Mesendoderm (in vitro differentiated cells): ENCODE data around the gene PRKG2.
A peak's percentile ranks its signal among the peaks of the same experiment; 100 is the strongest.

Source experiments
- DNase-seq: peaks from one replicate; pipeline ENCODE4 v3.0.0; 2013
- H2AK5ac ChIP-seq: 2 replicates; pipeline ENCODE4 v1.6.1; 2013; ENCODE audit warnings: low read length, inconsistent platforms
- H2BK120ac ChIP-seq: 2 replicates; pipeline ENCODE4 v1.6.1; 2013; ENCODE audit warnings: low read depth, mild to moderate bottlenecking, low read length, moderate library complexity, mixed read lengths
- H2BK15ac ChIP-seq: replicated peaks from 2 replicates; pipeline ENCODE4 v1.6.1; 2013; ENCODE audit warnings: low read depth, mild to moderate bottlenecking, moderate library complexity
- H2BK5ac ChIP-seq: 2 replicates; pipeline ENCODE4 v1.6.1; 2013; ENCODE audit warnings: low read length, inconsistent platforms
- H3K18ac ChIP-seq: 2 replicates; pipeline ENCODE4 v1.6.1; 2013; ENCODE audit warnings: mild to moderate bottlenecking, low read length, mixed read lengths
- H3K23ac ChIP-seq: one replicate; pipeline ENCODE4 v1.6.1; 2013; ENCODE audit warnings: low read length
- H3K27ac ChIP-seq: 2 replicates; pipeline ENCODE4 v1.5.1; 2013; ENCODE audit warnings: low read depth, mild to moderate bottlenecking, inconsistent platforms, low read length, moderate library complexity
- H3K27me3 ChIP-seq: 2 replicates; pipeline ENCODE4 v1.6.1; 2013; ENCODE audit warnings: low read length, control low read depth, mild to moderate bottlenecking, inconsistent platforms; ENCODE audit not compliant: insufficient read depth, poor library complexity
- H3K36me3 ChIP-seq: 2 replicates; pipeline ENCODE4 v1.6.1; 2013; ENCODE audit warnings: low read length, inconsistent platforms; ENCODE audit not compliant: control insufficient read depth, insufficient read depth
- H3K4ac ChIP-seq: one replicate; pipeline ENCODE4 v1.6.1; 2013; ENCODE audit warnings: low read depth, mild to moderate bottlenecking, low read length, moderate library complexity
- H3K4me1 ChIP-seq: 2 replicates; pipeline ENCODE4 v1.6.1; 2013; ENCODE audit warnings: low read depth, low read length, inconsistent platforms; ENCODE audit not compliant: control insufficient read depth
- H3K4me2 ChIP-seq: 2 replicates; pipeline ENCODE4 v1.6.1; 2013; ENCODE audit warnings: low read length
- H3K4me3 ChIP-seq: 2 replicates; pipeline ENCODE4 v1.5.1; 2013; ENCODE audit warnings: mild to moderate bottlenecking, low read length
- H3K56ac ChIP-seq: one replicate; pipeline ENCODE4 v1.6.1; 2013; ENCODE audit warnings: low read length
- H3K79me1 ChIP-seq: 2 replicates; pipeline ENCODE4 v1.6.1; 2013; ENCODE audit warnings: low read length, inconsistent platforms
- H3K79me2 ChIP-seq: 2 replicates; pipeline ENCODE4 v1.6.1; 2013; ENCODE audit warnings: mild to moderate bottlenecking, low read length; ENCODE audit not compliant: control insufficient read depth, insufficient read depth
- H3K9ac ChIP-seq: 2 replicates; pipeline ENCODE4 v1.6.1; 2013; ENCODE audit warnings: low read length, inconsistent platforms
- H4K5ac ChIP-seq: one replicate; pipeline ENCODE4 v1.6.1; 2013; ENCODE audit warnings: low read length
- H4K8ac ChIP-seq: one replicate; pipeline ENCODE4 v1.6.1; 2013; ENCODE audit warnings: low read depth, mild to moderate bottlenecking, control low read depth, low read length, moderate library complexity
- WGBS: extraction: QIAGEN DNeasy Blood & Tissue Kit; methylation state at CpG from one replicate; pipeline ENCODE4 v1.1.7; 2013; ENCODE audit warnings: low lambda C conversion rate, missing lambda C conversion rate; ENCODE audit not compliant: insufficient coverage; ENCODE audit errors: extremely low coverage; 5-methylcytosine and 5-hydroxymethylcytosine counted together

PRKG2 gene

GRCh38 chr4:81084634-81085033 is 130.4 kb downstream of the PRKG2 start:
- H3K79me1 ChIP-seq, result no peaks in the 10 kb centered on the region
- no peak overlapping the region for H3K4ac ChIP-seq
- no peak overlapping the region for H3K56ac ChIP-seq
- no peaks in the 10 kb centered on the region for H3K27me3 ChIP-seq
- no peak overlapping the region for H3K18ac ChIP-seq
- H3K23ac ChIP-seq, result no peak overlapping the region
- H2BK5ac ChIP-seq, result no peak overlapping the region
- no peak overlapping the region for H3K27ac ChIP-seq
- no peaks in the 10 kb centered on the region for H3K79me2 ChIP-seq
- no peak for DNase-seq
- no peak overlapping the region for H3K4me3 ChIP-seq
- no peaks in the 10 kb centered on the region for H3K4me1 ChIP-seq
- H2BK15ac ChIP-seq, result no peak overlapping the region
- H4K5ac ChIP-seq, result no peak overlapping the region
- H3K9ac ChIP-seq, result no peak overlapping the region
- H3K36me3 ChIP-seq, result no peaks in the 10 kb centered on the region
- no peak overlapping the region for H2AK5ac ChIP-seq
- no CpG with 5 or more reads among the region's 3 CpGs for WGBS
- no peak overlapping the region for H2BK120ac ChIP-seq
- H4K8ac ChIP-seq, result no peak overlapping the region
- H3K4me2 ChIP-seq, result no peak overlapping the region

DNA sequence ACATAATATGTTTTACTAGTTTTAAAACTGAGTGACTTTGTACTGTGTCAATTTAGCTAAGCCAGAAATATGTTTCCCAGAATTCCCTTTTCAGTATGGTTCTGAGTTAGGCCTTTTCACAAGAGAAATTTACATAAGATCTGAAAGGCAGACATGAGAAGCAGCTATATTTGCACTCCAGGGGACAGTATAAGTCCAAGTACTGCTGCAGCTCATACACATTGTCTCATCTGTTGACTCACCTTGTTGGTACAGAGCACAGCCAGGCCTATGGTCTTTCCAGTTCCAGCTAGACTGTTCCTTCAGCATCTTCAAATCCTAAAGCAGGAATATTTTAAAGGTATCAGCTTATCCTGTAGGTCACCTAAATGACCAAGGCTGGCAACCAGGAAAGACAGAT is 131.0 kb downstream of the PRKG2 start:
- no peak overlapping the region for H3K27ac ChIP-seq
- no peak overlapping the region for H2BK120ac ChIP-seq
- H3K4me1 ChIP-seq, result no peaks in the 10 kb centered on the region
- no peak overlapping the region for H2BK5ac ChIP-seq
- no peaks in the 10 kb centered on the region for H3K79me1 ChIP-seq
- H3K18ac ChIP-seq, result no peak overlapping the region
- H3K36me3 ChIP-seq, result no peaks in the 10 kb centered on the region
- no peaks in the 10 kb centered on the region for H3K79me2 ChIP-seq
- H3K4me3 ChIP-seq, result no peak overlapping the region
- H4K8ac ChIP-seq, result no peak overlapping the region
- H3K4me2 ChIP-seq, result no peak overlapping the region
- H2BK15ac ChIP-seq, result no peak overlapping the region
- no peak overlapping the region for H3K4ac ChIP-seq
- H2AK5ac ChIP-seq, result no peak overlapping the region
- no peak overlapping the region for H3K56ac ChIP-seq
- H3K27me3 ChIP-seq, result no peaks in the 10 kb centered on the region
- no peak overlapping the region for H3K9ac ChIP-seq
- H4K5ac ChIP-seq, result no peak overlapping the region
- no peak for DNase-seq
- no peak overlapping the region for H3K23ac ChIP-seq

GRCh38 chr4:81081156-81081555 is 133.9 kb downstream of the PRKG2 start:
- Histone ChIP-seq H2AK5ac (no peak overlapping the region), H3K4me2 (no peak overlapping the region), H3K18ac (no peak overlapping the region), H2BK5ac (no peak overlapping the region), H2BK15ac (no peak overlapping the region), H3K23ac (no peak overlapping the region), H4K5ac (no peak overlapping the region), H3K79me2 (no peaks in the 10 kb centered on the region), H4K8ac (no peak overlapping the region), H3K27ac (no peak overlapping the region), H3K56ac (no peak overlapping the region), H3K79me1 (no peaks in the 10 kb centered on the region), H3K9ac (no peak overlapping the region), H3K36me3 (no peaks in the 10 kb centered on the region), H3K4me3 (no peak overlapping the region), H2BK120ac (no peak overlapping the region), H3K4ac (no peak overlapping the region), H3K4me1 (no peaks in the 10 kb centered on the region), H3K27me3 (no peaks in the 10 kb centered on the region)
- no CpG with 5 or more reads among the region's 5 CpGs for WGBS
- DNase-seq, result no peak

GRCh38 chr4:81071013-81071412 is 144.0 kb downstream of the PRKG2 start:
- Histone ChIP-seq H3K79me1 (no peaks in the 10 kb centered on the region), H3K4ac (no peak overlapping the region), H3K56ac (no peak overlapping the region), H3K4me2 (no peak overlapping the region), H2BK5ac (no peak overlapping the region), H3K79me2 (no peaks in the 10 kb centered on the region), H3K27ac (no peak overlapping the region), H3K27me3 (no peaks in the 10 kb centered on the region), H2AK5ac (no peak overlapping the region), H3K23ac (no peak overlapping the region), H3K4me3 (no peak overlapping the region), H2BK120ac (no peak overlapping the region), H3K9ac (no peak overlapping the region), H2BK15ac (no peak overlapping the region), H3K18ac (no peak overlapping the region), H3K36me3 (no peaks in the 10 kb centered on the region), H3K4me1 (no peaks in the 10 kb centered on the region), H4K5ac (no peak overlapping the region), H4K8ac (no peak overlapping the region)
- no CpG with 5 or more reads among the region's 2 CpGs for WGBS
- DNase-seq, result no peak

- Histone ChIP-seq H3K79me1 (no peaks in the 10 kb centered on the region), H3K56ac (no peak overlapping the region), H3K4me1 (no peaks in the 10 kb centered on the region), H2BK120ac (no peak overlapping the region), H3K27ac (no peak overlapping the region), H3K27me3 (no peaks in the 10 kb centered on the region), H3K36me3 (no peaks in the 10 kb centered on the region), H3K4me3 (no peak overlapping the region), H2AK5ac (no peak overlapping the region), H3K79me2 (no peaks in the 10 kb centered on the region), H3K23ac (no peak overlapping the region), H3K4me2 (no peak overlapping the region), H2BK5ac (no peak overlapping the region), H4K5ac (no peak overlapping the region), H2BK15ac (no peak overlapping the region), H4K8ac (no peak overlapping the region), H3K18ac (no peak overlapping the region), H3K4ac (no peak overlapping the region), H3K9ac (no peak overlapping the region)
- peak; percentile 95 for DNase-seq
- no CpG with 5 or more reads among the region's 6 CpGs for WGBS
These were observed 145.2 kb downstream of the PRKG2 start for GRCh38 chr4:81069706-81070331.

DNA sequence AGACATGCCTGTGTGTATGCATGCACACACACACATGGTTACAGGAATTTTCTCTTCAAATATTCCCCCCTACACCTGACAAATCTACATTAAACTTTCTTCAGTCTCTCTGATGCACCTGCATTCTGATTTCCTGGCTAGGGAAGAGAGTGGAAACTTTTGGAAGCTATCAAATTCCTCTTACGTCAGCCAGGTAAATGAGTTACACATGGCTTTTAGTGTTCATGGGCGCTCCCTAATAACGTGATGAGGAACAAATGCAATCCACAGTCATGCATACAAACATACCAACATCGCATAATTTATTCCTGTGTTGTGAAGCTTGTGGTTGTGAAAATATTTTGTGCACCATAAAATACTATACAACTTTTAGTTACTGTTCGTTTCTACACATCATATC is 149.6 kb downstream of the PRKG2 start:
- no peak overlapping the region for H3K4ac ChIP-seq
- no peaks in the 10 kb centered on the region for H3K79me1 ChIP-seq
- H3K36me3 ChIP-seq, result no peaks in the 10 kb centered on the region
- no peak overlapping the region for H2BK5ac ChIP-seq
- H3K79me2 ChIP-seq, result no peaks in the 10 kb centered on the region
- H3K9ac ChIP-seq, result no peak overlapping the region
- H3K23ac ChIP-seq, result no peak overlapping the region
- H2AK5ac ChIP-seq, result no peak overlapping the region
- H3K4me3 ChIP-seq, result no peak overlapping the region
- DNase-seq, result no peak
- no peak overlapping the region for H2BK15ac ChIP-seq
- no peak overlapping the region for H3K27ac ChIP-seq
- no peak overlapping the region for H3K56ac ChIP-seq
- H3K4me2 ChIP-seq, result no peak overlapping the region
- H2BK120ac ChIP-seq, result no peak overlapping the region
- H3K27me3 ChIP-seq, result no peaks in the 10 kb centered on the region
- no peak overlapping the region for H4K5ac ChIP-seq
- no peak overlapping the region for H4K8ac ChIP-seq
- H3K18ac ChIP-seq, result no peak overlapping the region
- WGBS, result 100% methylated on average over 1 of the region's 5 CpGs
- H3K4me1 ChIP-seq, result no peaks in the 10 kb centered on the region
